Aortic smooth muscle cell (primary cell): ENCODE results near the gene NEIL3. TPM values are rescaled to one million over a fixed set of nuclear protein-coding genes. Genes with fewer than 3 reads are reported as not detected.

Source experiments
- total RNA-seq: library from RNA; depleted of rRNA; stranded (reverse); fragments of >200 nt; gene quantifications from 2 replicates; pipeline ENCODE4 v1.2.3, GENCODE V29; 2014

The NEIL3 gene, protein sequence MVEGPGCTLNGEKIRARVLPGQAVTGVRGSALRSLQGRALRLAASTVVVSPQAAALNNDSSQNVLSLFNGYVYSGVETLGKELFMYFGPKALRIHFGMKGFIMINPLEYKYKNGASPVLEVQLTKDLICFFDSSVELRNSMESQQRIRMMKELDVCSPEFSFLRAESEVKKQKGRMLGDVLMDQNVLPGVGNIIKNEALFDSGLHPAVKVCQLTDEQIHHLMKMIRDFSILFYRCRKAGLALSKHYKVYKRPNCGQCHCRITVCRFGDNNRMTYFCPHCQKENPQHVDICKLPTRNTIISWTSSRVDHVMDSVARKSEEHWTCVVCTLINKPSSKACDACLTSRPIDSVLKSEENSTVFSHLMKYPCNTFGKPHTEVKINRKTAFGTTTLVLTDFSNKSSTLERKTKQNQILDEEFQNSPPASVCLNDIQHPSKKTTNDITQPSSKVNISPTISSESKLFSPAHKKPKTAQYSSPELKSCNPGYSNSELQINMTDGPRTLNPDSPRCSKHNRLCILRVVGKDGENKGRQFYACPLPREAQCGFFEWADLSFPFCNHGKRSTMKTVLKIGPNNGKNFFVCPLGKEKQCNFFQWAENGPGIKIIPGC
- 5.8 and 6.6 TPM in 2 replicates for total RNA-seq

DNA sequence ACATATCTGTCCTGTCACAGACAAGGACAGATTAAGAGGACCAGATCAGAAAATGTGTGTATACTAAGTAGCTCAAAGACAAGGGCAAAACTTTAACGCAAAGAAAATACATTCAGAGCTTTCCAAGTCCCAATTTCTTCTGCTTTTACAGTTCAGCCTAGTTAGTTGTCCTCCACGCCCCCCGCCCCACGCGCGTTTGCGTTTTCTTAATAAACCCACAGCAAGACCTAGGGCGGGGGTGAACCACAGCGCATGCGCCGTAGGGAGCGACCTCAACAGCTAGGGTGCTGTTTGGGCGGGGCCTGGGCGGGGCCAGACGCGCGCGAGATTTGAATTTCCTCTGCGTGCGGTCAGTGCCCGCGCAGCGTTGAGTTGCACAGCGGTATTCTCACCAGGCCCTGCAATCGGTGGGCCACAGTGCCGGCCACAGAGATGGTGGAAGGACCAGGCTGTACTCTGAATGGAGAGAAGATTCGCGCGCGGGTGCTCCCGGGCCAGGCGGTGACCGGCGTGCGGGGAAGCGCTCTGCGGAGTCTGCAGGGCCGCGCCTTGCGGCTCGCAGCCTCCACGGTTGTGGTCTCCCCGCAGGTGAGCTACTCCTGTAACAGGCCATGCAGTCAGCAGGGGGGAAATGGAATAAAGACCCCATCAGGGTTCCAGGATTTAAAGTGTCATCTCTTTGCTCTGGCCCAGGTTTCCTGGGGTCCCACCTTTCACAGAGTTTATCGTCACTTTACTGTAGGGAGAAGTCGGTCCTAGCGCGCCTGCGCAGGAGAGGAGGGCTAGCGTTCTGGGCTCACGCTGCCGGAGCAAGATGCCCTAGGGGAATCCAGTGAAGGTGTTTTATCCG is at the start of gene NEIL3:
Gene NEIL3, plus strand, starts transcription at position 353 of the 850 bp plus-strand sequence. Its CDS starts 80 bp downstream, at position 433.

Other genes starting within 250 kb of the NEIL3 start
- gene AGA, start 132.6 kb downstream of the NEIL3 start, total RNA-seq, result 37.0 and 46.8 TPM in 2 replicates